Upper lobe of right lung (tissue), 1 donor: ENCODE results near the gene ZBTB7C. TPM values are rescaled to one million over a fixed set of nuclear protein-coding genes. Genes with fewer than 3 reads are reported as not detected.

Experiments
- ATAC-seq: fragments of 200-7000 bp; cut with Tn5 transposase; one replicate; pipeline ENCODE4 v1.9.1; 2020; ENCODE audit warnings: mild to moderate bottlenecking, moderate library complexity
- DNase-seq: peaks from one replicate; pipeline ENCODE4 v3.0.0-alpha.2; 2020
- H3K27ac ChIP-seq: fragments of 200-600 bp; one replicate; pipeline ENCODE4 v1.8.0; 2022
- H3K27me3 ChIP-seq: fragments of 200-600 bp; one replicate; pipeline ENCODE4 v1.8.0; 2022; ENCODE audit warnings: mild to moderate bottlenecking
- H3K36me3 ChIP-seq: fragments of 200-600 bp; one replicate; pipeline ENCODE4 v1.8.0; 2022
- H3K4me1 ChIP-seq: fragments of 200-600 bp; one replicate; pipeline ENCODE4 v1.8.0; 2022
- H3K4me3 ChIP-seq: fragments of 200-600 bp; one replicate; pipeline ENCODE4 v1.8.0; 2022; ENCODE audit warnings: mild to moderate bottlenecking
- H3K9me3 ChIP-seq: fragments of 200-600 bp; one replicate; pipeline ENCODE4 v1.8.0; 2022
- intact Hi-C: fragments of 100-400 bp; cut with DNase I; formaldehyde crosslinking; loops from one replicate; pipeline ENCODE4 v1.11.0; 2022
- total RNA-seq: library from RNA; stranded (reverse); fragmentation: NEBNext Ultra II Directional; extraction: Animal tissue kit (Norgen Biotek cat#: 25700); gene quantifications from one replicate; pipeline ENCODE4 v1.2.1, GENCODE V29; 2021
- TF ChIP-seq, protein P1 (sequence below): fragments of 200-600 bp; IDR thresholded peaks from one replicate; pipeline ENCODE4 v1.8.0; 2022; ENCODE audit warnings: antibody characterized with exemption
- donor health status: DM: no; HTN: yes; CAD: no; lungs with severe emphysema.

The ZBTB7C gene
- total RNA-seq, 1 donor from 2014 or later, result 17.7 TPM

DNA sequence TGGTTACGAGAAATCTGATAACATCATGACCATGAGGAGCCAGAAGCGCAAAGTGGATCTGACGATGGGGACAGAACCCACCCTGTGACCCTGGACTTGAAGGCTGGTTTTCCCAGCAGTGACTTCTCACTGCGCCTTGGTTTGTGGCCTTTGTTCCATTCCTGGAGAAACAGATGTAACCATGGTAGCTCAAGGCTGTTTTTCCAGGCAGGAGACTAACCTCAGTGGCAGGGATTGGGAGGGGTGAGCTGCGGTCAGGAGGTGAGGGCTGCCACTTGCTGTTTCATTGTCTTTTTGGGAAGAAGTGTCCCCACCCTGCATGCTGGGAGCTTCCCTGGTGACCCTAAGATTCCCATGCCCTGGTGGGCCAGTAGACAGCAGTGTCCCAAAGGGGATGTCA is 362.3 kb downstream of the ZBTB7C start:
- Histone ChIP-seq H3K27ac (no peak overlapping the region), H3K4me3 (no peak overlapping the region), H3K27me3 (no peaks in the 10 kb centered on the region), H3K9me3 (no peaks in the 10 kb centered on the region), H3K4me1 (peaks cover 6% of the 10 kb centered on the region), H3K36me3 (no peaks in the 10 kb centered on the region)
- no peak for ATAC-seq
- intact Hi-C loops, result no loop called here
- TF ChIP-seq, protein P1, sequence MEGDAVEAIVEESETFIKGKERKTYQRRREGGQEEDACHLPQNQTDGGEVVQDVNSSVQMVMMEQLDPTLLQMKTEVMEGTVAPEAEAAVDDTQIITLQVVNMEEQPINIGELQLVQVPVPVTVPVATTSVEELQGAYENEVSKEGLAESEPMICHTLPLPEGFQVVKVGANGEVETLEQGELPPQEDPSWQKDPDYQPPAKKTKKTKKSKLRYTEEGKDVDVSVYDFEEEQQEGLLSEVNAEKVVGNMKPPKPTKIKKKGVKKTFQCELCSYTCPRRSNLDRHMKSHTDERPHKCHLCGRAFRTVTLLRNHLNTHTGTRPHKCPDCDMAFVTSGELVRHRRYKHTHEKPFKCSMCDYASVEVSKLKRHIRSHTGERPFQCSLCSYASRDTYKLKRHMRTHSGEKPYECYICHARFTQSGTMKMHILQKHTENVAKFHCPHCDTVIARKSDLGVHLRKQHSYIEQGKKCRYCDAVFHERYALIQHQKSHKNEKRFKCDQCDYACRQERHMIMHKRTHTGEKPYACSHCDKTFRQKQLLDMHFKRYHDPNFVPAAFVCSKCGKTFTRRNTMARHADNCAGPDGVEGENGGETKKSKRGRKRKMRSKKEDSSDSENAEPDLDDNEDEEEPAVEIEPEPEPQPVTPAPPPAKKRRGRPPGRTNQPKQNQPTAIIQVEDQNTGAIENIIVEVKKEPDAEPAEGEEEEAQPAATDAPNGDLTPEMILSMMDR, result no peak
- peak; percentile 29 for DNase-seq

GRCh38 chr18:48045744-48046143 is 363.4 kb downstream of the ZBTB7C start:
- intact Hi-C loops, result no loop called here
- DNase-seq (no peak), ATAC-seq (no peak)
- Histone ChIP-seq H3K4me1 (peaks cover 6% of the 10 kb centered on the region), H3K9me3 (no peaks in the 10 kb centered on the region), H3K4me3 (no peak overlapping the region), H3K27ac (no peak overlapping the region), H3K27me3 (no peaks in the 10 kb centered on the region), H3K36me3 (no peaks in the 10 kb centered on the region)
- TF ChIP-seq, protein P1, result no peak

DNA sequence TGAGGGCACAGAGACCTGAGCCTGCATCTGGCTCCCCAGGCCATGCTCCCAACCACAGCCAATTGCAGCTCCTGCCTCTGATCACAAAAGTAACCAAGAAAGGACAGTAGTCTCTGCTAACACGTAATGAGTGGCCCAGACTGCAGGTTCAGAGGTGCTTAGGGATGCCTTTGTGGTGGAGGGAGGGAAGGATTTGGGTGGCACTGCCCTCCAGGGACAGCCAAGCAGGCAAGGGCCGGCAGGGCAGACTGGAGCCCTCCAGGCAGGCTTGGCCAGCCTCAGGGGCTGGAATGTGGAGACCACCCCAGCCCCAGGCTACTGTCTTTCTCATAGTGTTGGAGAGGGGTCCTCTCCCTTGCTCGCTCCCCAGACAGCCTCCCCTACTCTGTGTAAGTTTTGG is 364.2 kb downstream of the ZBTB7C start:
- ATAC-seq (no peak), DNase-seq (no peak)
- Histone ChIP-seq H3K27me3 (no peaks in the 10 kb centered on the region), H3K36me3 (no peaks in the 10 kb centered on the region), H3K27ac (no peak overlapping the region), H3K4me3 (no peak overlapping the region), H3K4me1 (peaks cover 2% of the 10 kb centered on the region), H3K9me3 (no peaks in the 10 kb centered on the region)
- intact Hi-C loops, result no loop called here
- TF ChIP-seq, protein P1, result no peak

DNA sequence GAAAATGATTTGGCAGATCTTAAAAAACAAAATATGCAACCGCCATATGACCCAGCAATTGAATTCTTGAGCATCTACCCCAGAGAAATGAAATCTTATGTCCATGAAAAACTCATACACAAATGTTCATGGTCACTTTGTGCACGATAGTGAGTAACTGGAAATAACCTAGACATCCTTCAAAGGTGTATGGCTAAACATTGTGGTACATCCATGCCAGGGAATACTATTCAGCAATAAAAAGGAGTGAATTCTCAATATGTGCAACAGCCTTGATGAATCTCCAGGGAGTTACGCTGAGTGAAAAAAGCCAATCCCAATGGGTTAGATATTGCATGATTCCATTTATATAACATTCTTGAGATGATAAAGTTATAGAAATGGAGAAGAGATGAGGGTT is 366.0 kb downstream of the ZBTB7C start:
- Histone ChIP-seq H3K27me3 (no peaks in the 10 kb centered on the region), H3K27ac (no peak overlapping the region), H3K36me3 (no peaks in the 10 kb centered on the region), H3K4me1 (no peaks in the 10 kb centered on the region), H3K4me3 (no peak overlapping the region), H3K9me3 (no peaks in the 10 kb centered on the region)
- intact Hi-C loops, result no loop called here
- ATAC-seq (no peak), DNase-seq (no peak)
- TF ChIP-seq, protein P1, result no peak

DNA sequence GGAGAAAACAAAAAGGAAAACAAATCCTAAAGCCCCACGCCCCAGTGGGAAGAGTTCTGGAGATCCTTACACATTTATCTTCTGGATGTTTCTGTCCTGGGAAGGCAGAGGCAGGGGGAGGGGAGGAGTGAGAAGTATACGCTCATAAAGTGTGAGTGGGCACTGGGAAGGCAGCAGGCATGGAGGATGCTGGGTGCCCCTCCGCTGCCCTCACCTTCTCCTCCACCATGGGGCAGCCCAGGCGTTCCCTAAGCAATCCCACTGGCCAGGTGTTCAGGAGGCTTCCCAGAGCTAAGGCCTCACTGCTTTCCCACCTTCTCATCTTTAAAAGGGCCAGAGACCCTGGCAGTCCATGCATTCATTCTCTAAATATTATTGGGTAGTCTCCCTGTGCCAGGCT is 366.8 kb downstream of the ZBTB7C start:
- no peaks in the 10 kb centered on the region for H3K36me3 ChIP-seq
- no peaks in the 10 kb centered on the region for H3K4me1 ChIP-seq
- DNase-seq, result peak; percentile 7
- ATAC-seq, result no peak
- H3K4me3 ChIP-seq, result no peak overlapping the region
- intact Hi-C loops, result no loop called here
- H3K9me3 ChIP-seq, result no peaks in the 10 kb centered on the region
- TF ChIP-seq, protein P1, result no peak
- H3K27ac ChIP-seq, result no peak overlapping the region
- H3K27me3 ChIP-seq, result no peaks in the 10 kb centered on the region

- Histone ChIP-seq H3K27me3 (no peaks in the 10 kb centered on the region), H3K4me3 (no peak overlapping the region), H3K36me3 (no peaks in the 10 kb centered on the region), H3K27ac (no peak overlapping the region), H3K9me3 (no peaks in the 10 kb centered on the region), H3K4me1 (peaks cover 3% of the 10 kb centered on the region)
- ATAC-seq (no peak), DNase-seq (no peak)
- intact Hi-C loops, result no loop called here
- TF ChIP-seq, protein P1, result no peak
Observed at GRCh38 chr18:48040457-48041110, 368.6 kb downstream of the ZBTB7C start.
